Smooth muscle cell (in vitro differentiated cells): Measurements from ENCODE around the gene KIF1A. TPM values are rescaled to one million over a fixed set of nuclear protein-coding genes. Genes with fewer than 3 reads are reported as not detected.

Experiments used
- DNase-seq: peaks from one replicate; lab custom pipeline; 2025; ENCODE audit not compliant: unreplicated experiment; lab: John Stamatoyannopoulos, UW
- H2AFZ ChIP-seq: fragments of 200-600 bp; sonication (generic); 2 replicates; pipeline ENCODE4 v1.6.0; 2016; ENCODE audit warnings: antibody characterized with exemption, low read depth, mild to moderate bottlenecking
- H3F3A ChIP-seq: fragments of 200-600 bp; sonication (generic); 2 replicates; pipeline ENCODE4 v1.6.0; 2017; ENCODE audit warnings: antibody characterized with exemption, low read depth
- H3K27ac ChIP-seq: fragments of 200-600 bp; sonication (generic); 2 replicates; pipeline ENCODE4 v1.5.1; 2016; ENCODE audit warnings: low read depth, mild to moderate bottlenecking
- H3K27me3 ChIP-seq: fragments of 200-600 bp; sonication (generic); 2 replicates; pipeline ENCODE4 v1.6.1; 2016; ENCODE audit warnings: low read depth, mild to moderate bottlenecking
- H3K36me3 ChIP-seq: fragments of 200-600 bp; sonication (generic); 2 replicates; pipeline ENCODE4 v1.5.1; 2016; ENCODE audit warnings: low read depth
- H3K4me1 ChIP-seq: fragments of 200-600 bp; sonication (generic); 2 replicates; pipeline ENCODE4 v1.5.1; 2016; ENCODE audit warnings: low read depth
- H3K4me2 ChIP-seq: fragments of 200-600 bp; sonication (generic); 2 replicates; pipeline ENCODE4 v1.6.0; 2016; ENCODE audit warnings: mild to moderate bottlenecking
- H3K4me3 ChIP-seq: fragments of 200-600 bp; sonication (generic); 2 replicates; pipeline ENCODE4 v1.5.1; 2016; ENCODE audit warnings: mild to moderate bottlenecking
- H3K79me2 ChIP-seq: fragments of 200-600 bp; sonication (generic); 2 replicates; pipeline ENCODE4 v1.6.0; 2016; ENCODE audit warnings: low read depth, mild to moderate bottlenecking
- H3K9ac ChIP-seq: fragments of 200-600 bp; sonication (generic); 2 replicates; pipeline ENCODE4 v1.6.0; 2016; ENCODE audit warnings: low read depth
- H3K9me3 ChIP-seq: fragments of 200-600 bp; sonication (generic); replicated peaks from 2 replicates; pipeline ENCODE4 v1.5.1; 2016; ENCODE audit warnings: low read depth
- H4K20me1 ChIP-seq: fragments of 200-600 bp; sonication (generic); 2 replicates; pipeline ENCODE4 v1.6.0; 2016; ENCODE audit warnings: low read depth
- CTCF ChIP-seq: fragments of 200-600 bp; sonication (generic); IDR thresholded peaks from 2 replicates; pipeline ENCODE4 v1.5.1; 2017; ENCODE audit warnings: borderline replicate concordance, mild to moderate bottlenecking, antibody characterized with exemption; ENCODE audit not compliant: insufficient read depth, poor library complexity, severe bottlenecking
- WGBS: methylation state at CpG from one replicate; pipeline ENCODE4 v1.1.7; 2016; ENCODE audit warnings: low lambda C conversion rate; 5-methylcytosine and 5-hydroxymethylcytosine counted together
- polyA plus RNA-seq: library from polyadenylated mRNA; unstranded; fragments of >200 nt; fragmentation: Nextera tagmentation; extraction: Ambion mirVana; gene quantifications from 2 replicates; pipeline ENCODE4 v1.2.1, GENCODE V29; 2016
- total RNA-seq: library from RNA; depleted of rRNA; stranded (reverse); fragments of >200 nt; gene quantifications from 2 replicates; pipeline ENCODE4 v1.2.3, GENCODE V29; 2014

KIF1A gene
- total and polyA plus RNA-seq, 2 experiments from 2014 or later = 4.6 to 8.4 TPM

DNA sequence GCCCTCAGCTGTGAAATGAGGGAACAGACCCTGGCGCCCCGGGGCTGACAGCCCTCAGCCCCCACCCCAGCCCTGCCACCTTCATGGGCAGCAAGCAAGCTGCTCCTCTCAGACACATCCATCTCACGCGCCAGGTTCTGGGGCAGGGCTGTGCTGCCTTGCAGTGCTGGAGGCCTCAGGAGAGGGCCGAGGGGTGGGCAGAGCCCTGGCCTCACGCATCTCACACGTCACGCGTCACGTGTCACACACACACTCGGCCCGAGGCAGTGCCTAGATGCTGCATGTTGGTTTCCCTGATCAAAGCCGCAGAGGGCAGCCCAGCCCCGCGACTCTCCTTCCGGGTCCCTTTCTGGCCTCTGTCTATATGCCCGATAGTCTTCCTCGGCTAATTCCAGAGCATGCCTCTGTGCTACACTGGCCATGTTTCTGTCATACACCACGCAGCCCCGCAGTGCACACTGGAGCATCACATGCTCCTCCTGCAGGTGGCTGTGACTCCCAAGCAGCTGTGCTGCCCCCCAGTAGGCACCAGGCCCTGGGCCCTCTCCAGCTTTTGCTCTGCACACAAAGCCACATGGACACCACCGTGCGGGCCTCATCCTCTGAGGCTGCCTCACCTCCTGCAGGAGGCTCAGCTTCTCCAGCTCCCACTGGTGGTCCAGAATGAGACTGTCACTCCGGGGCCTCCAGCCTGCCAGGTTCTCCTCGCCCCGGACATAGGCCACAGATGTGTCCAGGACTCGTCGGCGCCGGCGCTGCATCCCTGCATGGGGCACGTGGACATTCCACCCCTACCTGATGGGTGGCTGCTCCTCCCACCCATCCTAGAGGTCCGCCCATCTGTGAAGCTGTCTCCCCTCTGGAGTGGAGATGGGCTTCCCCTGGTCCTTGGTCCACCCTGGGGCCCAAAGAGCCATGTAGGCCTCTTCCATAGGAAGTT lies 97.0 kb downstream of the KIF1A start:
- no peaks in the 10 kb centered on the region for H3K79me2 ChIP-seq
- H3K4me1 ChIP-seq = no peaks in the 10 kb centered on the region
- H4K20me1 ChIP-seq = no peaks in the 10 kb centered on the region
- WGBS = 93% methylated on average over 29 of the region's 32 CpGs
- no peak overlapping the region for H2AFZ ChIP-seq
- DNase-seq = no peak
- H3K4me3 ChIP-seq = no peak overlapping the region
- H3K4me2 ChIP-seq = no peak overlapping the region
- H3K9me3 ChIP-seq = no peaks in the 10 kb centered on the region
- H3K27me3 ChIP-seq = no peaks in the 10 kb centered on the region
- H3K36me3 ChIP-seq = no peaks in the 10 kb centered on the region
- no peak overlapping the region for H3K9ac ChIP-seq
- H3F3A ChIP-seq = no peaks in the 10 kb centered on the region
- no peak for TF ChIP-seq CTCF
- H3K27ac ChIP-seq = no peak overlapping the region

GRCh38 chr2:240722376-240722775 lies 97.6 kb downstream of the KIF1A start:
- no peak overlapping the region for H3K9ac ChIP-seq
- no peak overlapping the region for H3K4me3 ChIP-seq
- no peaks in the 10 kb centered on the region for H3F3A ChIP-seq
- H3K27me3 ChIP-seq = no peaks in the 10 kb centered on the region
- H3K4me2 ChIP-seq = no peak overlapping the region
- no peak for TF ChIP-seq CTCF
- no peaks in the 10 kb centered on the region for H3K36me3 ChIP-seq
- H3K4me1 ChIP-seq = no peaks in the 10 kb centered on the region
- H3K79me2 ChIP-seq = no peaks in the 10 kb centered on the region
- no peak overlapping the region for H2AFZ ChIP-seq
- DNase-seq = no peak
- no peaks in the 10 kb centered on the region for H3K9me3 ChIP-seq
- H4K20me1 ChIP-seq = no peaks in the 10 kb centered on the region
- H3K27ac ChIP-seq = no peak overlapping the region
- WGBS = 95% methylated on average over 14 of the region's 16 CpGs

GRCh38 chr2:240721596-240722180 lies 98.3 kb downstream of the KIF1A start:
- no peaks in the 10 kb centered on the region for H4K20me1 ChIP-seq
- no peaks in the 10 kb centered on the region for H3K36me3 ChIP-seq
- WGBS = 96% methylated on average over 20 of the region's 20 CpGs
- no peak overlapping the region for H3K4me3 ChIP-seq
- H2AFZ ChIP-seq = no peak overlapping the region
- H3K79me2 ChIP-seq = no peaks in the 10 kb centered on the region
- H3F3A ChIP-seq = no peaks in the 10 kb centered on the region
- no peak overlapping the region for H3K4me2 ChIP-seq
- H3K4me1 ChIP-seq = no peaks in the 10 kb centered on the region
- no peaks in the 10 kb centered on the region for H3K27me3 ChIP-seq
- no peaks in the 10 kb centered on the region for H3K9me3 ChIP-seq
- no peak overlapping the region for H3K9ac ChIP-seq
- DNase-seq = no peak
- H3K27ac ChIP-seq = no peak overlapping the region
- no peak for TF ChIP-seq CTCF
